GM21528 (cell line): ENCODE results near the gene WDR5.

Experiments
- ATAC-seq: cut with Tn5 transposase; IDR thresholded peaks from one replicate; pipeline ENCODE4 v1.9.1; 2021; ENCODE audit warnings: mild to moderate bottlenecking, moderate library complexity; ENCODE audit not compliant: unreplicated experiment, low FRiP score

WDR5 gene

DNA sequence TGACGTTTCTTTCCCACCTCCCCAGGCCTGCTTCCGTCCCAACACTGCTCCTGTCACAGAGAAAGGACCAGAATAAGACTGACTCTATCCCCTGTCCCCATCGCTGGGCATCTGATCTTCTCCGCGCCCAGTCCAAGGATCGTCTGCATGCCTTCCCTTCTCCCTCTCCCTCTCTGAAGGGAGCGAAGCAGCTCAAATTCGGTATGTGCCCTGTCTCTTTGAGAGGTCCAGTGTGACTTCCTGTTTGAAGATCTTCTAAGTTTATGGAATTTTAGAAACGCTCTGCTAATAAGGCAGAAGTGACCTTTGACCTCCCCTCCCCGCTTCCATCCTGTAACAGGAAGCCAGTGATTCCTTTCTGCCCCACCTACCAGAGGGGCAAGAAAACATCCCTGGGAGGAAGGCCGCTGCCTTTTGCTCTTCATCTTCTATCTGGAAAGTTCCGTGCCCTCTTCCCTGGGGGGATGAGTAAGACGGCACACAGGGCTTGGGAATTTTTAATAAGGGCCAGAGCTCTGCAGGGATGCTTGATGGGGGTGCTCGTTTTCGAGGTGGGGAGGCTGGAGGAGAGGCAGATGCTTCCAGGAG lies 69.2 kb downstream of the WDR5 start:
- ATAC-seq: no peak

DNA sequence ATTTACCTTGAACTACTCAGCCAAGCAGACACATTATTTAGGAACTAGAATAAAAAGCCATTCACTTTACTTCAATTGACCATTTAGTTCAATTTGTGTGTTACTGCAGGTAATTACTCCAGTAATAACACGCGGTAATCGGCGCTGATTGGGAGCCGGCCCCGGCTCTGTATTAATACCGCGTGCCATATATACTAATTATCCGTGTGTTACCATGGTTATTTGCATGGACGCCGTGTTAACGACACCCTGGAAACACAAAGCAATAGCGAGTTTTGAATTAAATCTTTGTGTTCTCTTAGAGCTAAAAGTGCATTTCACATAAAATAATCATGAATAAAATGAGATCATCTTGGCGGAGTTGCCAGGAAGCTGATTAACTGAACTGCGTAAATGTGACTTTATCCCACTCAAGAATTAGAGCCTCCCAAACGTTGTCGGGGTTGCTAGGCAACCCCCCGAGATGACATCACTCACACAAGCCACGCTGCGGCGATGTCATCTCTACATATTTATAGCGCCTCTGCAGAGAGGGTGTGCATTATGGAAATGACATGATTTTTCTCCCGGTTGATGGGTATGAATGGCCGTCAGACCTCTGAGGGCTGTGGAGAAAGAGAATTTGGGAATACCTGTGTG lies 69.9 kb downstream of the WDR5 start:
- no peak for ATAC-seq

DNA sequence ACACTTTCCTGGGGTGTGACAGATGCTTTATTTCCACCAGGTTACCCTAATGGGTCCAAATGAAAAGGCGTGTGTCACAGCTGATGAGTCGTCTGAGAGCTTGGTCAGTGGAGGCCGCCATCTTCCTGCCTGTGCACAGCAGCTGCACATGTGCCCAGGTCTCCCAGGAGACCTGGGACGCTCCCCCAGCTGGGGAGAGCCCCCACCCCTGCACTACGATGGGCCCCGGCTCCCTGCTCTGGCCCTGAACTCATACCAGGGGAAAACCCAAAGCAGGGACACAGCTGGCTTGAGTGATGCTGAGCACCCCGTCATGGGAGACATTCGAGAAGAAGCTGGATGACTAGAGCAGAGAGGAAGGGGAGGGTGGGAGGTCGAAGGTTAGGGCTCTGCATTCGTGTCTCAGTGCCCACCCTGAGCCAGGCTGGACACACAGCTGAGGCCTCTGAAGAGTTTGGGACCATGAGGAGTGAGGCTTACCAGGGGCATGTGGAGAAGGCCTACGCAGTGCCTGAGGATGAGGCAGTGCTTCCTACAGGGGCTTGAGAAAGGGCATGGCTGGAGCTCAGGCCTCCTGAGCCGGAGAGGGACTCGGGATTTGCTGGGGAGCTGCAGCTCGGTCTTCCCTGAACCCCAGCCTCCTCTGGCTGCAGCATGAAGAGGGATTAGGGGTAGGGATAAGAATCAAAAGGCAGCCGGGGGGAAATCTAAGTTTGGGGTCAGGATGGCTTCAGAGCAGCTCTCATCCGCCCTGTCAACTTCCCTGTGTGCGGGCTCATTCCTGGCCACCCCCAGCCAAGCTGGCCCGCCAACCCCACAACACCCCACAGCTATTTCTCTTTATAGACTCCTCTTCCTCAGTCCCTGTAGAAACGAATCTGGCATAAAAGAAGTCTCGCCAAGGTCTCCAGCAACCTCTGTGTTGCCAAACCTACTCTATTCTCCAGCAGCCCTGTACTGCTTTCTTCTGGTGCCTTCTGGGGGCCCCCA lies 70.7 kb downstream of the WDR5 start:
- ATAC-seq: no peak

DNA sequence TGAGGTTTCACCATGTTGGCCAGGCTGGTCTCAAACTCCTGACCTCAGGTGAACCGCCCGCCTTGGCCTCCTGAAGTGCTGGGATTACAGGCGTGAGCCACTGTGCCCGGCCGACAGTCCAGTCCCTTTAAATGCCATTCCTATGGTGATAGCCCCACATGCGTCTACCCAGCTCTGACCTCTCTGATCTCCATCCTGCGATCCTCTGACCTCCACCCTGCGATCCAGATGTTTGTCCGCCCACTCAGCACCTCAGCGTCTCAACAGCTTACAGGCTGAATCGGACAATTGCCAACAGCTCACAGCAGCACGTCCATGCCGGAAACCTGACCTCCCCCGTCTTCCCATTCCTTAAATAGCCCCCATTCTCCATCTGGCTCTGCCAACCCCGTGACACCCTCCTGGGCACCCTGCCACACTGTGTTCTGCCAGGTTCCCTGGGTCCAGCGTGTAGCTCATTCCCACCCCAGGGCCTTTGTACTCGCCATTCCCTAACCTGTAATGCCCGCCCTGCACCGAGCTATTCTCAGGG lies 72.5 kb downstream of the WDR5 start:
- no peak for ATAC-seq

DNA sequence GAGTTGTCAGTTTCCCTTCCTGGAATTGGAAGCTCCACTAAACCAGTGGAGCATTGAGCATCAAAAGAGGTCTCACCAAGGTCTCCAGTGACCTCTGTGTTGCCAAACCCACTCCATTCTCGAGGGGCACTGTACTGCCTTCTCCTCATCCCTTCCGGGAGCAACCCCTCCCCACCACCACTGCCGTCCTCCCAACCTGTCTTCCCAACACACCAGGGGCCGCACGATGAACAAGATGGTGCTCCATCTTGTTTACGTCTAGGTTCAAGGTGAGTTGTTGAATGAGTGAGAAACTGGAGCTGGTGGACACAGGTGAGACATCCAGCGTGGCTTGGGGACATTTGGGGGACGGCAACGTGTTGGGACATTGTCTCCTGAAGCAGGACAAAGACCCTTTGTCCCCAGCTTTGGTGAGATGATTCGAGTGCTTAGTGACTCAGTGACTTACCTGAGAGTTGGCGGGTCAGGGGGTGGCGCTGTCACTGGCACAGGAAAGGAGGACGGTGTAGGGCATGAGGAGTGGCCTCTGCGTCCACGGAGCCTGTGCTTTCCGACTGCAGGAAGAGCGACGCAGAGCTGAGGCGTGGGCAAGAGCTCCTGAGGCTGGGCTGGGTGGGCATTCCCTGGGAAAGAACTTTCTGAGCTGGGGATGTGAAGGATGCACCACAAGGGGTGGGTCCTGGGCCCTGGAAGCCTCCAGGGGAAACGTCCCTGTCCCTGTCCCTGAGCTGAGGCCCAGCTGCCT lies 73.3 kb downstream of the WDR5 start:
- no peak for ATAC-seq
